Cardiac fibroblast (primary cell): ENCODE data around the gene SYNJ1.

Experiments used
- DNase-seq, 2 donors: peaks; one replicate each; pipeline versions ENCODE4 v3.0.0 to v3.0.0-alpha.2; 2010; ENCODE audit warnings: low read depth in 2 of 2
- H3K4me3 ChIP-seq, 2 donors: replicated peaks in 1 of 2; 1 replicate in 1 of 2; 2 replicates in 1 of 2; pipeline ENCODE4 v1.5.1; 2011; ENCODE audit warnings: low read depth in 2 of 2, low read length in 2 of 2, mild to moderate bottlenecking in 2 of 2, moderate library complexity in 1 of 2
- TF ChIP-seq, protein P1 (sequence below): IDR thresholded peaks from one replicate; pipeline ENCODE4 v1.5.1; 2011; ENCODE audit warnings: low read depth, mild to moderate bottlenecking, low read length, inconsistent platforms

The SYNJ1 gene

GRCh38 chr21:32592929-32593502, 134.8 kb downstream of the SYNJ1 start:
- no peak for DNase-seq
- TF ChIP-seq, protein P1, sequence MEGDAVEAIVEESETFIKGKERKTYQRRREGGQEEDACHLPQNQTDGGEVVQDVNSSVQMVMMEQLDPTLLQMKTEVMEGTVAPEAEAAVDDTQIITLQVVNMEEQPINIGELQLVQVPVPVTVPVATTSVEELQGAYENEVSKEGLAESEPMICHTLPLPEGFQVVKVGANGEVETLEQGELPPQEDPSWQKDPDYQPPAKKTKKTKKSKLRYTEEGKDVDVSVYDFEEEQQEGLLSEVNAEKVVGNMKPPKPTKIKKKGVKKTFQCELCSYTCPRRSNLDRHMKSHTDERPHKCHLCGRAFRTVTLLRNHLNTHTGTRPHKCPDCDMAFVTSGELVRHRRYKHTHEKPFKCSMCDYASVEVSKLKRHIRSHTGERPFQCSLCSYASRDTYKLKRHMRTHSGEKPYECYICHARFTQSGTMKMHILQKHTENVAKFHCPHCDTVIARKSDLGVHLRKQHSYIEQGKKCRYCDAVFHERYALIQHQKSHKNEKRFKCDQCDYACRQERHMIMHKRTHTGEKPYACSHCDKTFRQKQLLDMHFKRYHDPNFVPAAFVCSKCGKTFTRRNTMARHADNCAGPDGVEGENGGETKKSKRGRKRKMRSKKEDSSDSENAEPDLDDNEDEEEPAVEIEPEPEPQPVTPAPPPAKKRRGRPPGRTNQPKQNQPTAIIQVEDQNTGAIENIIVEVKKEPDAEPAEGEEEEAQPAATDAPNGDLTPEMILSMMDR: no peak
- H3K4me3 ChIP-seq: no peak overlapping the region

- DNase-seq: no peak
Measured at GRCh38 chr21:32590130-32590529, 137.7 kb downstream of the SYNJ1 start.

GRCh38 chr21:32587651-32588050, 140.2 kb downstream of the SYNJ1 start:
- TF ChIP-seq, protein P1: no peak
- no peak for DNase-seq
- no peak overlapping the region for H3K4me3 ChIP-seq

More at GRCh38 chr21:32590130-32590529, 137.7 kb downstream of the SYNJ1 start:
- H3K4me3 ChIP-seq: no peak overlapping the region
- TF ChIP-seq, protein P1: no peak

DNA sequence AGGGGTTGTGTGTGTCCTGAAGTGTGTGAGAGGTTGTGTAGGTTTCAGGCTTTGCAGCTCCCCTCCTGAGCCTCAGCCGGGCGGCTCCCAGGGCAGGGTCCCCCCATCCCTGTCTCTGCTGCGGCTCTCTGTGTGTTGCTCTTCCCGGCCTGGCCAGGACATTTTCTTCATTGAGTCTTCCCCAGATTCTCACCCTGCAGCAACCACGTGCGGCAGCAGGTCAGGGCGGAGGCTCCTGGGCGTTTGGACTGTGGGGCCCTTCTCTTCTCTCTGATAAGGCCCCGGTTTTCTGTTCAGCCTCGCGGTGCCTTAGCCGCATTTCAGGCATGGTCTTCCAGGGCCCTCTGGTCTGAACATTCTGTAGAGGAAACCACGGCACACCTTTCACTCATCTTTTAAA, 140.7 kb downstream of the SYNJ1 start:
- no peak for DNase-seq
- no peak overlapping the region for H3K4me3 ChIP-seq
- TF ChIP-seq, protein P1: no peak

DNA sequence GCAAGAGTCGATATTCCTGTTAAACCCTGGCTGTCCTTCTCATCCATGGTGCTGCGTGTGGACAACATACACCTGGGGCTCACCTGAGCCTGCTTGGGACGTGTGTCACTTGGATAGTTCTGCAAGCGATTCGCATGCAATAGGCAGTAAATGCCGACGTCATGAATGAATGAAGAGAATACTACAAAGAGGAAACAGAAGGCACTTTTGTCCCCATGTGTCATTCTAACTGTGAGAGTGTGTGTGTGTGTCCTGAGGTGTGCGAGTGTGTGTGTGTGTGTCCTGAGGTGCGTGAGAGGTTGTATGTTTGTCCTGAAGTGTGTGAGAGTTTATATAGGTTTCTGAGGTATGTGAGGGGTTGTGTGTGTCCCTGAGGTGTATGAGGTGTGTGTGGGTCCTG, 141.8 kb downstream of the SYNJ1 start:
- TF ChIP-seq, protein P1: no peak
- H3K4me3 ChIP-seq: no peak overlapping the region

DNA sequence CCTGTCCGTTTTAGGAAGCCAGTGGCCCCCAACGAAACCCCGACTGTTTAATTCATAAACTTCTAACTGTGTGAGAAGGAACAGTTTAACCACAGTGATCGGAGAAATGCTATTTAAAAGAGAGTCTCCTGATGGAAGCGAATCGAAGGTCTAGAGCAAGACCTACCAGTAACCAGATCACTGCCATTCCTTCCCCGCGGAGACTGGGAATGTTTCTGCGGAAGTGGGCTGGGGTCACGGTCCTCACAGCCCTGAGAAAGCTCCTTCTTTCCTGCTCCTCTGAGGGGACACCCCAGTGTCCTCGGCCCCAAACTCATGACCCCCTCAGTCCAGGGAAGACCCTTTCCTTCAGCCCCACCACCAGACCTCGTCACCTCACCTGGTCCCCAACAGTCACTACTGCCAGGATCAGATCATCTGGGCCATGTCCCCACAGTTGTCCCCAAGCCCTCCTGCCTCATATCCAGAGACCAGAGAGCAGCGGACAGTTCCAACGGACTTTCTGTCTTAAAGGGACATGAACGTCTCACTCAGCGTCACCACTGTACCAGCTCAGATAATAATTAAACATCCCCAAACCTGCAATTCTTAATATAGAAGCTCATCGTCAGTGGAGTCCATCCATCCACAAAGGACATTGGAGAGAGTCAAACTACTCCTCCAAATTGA, 142.6 kb downstream of the SYNJ1 start, which contains the start of gene TCP10L:
TCP10L (minus strand) TSS at position 482 of the 669 bp plus-strand sequence. CDS start 1,219 bp downstream, outside the sequence.
- H3K4me3 ChIP-seq: no peak within 1 kb of the TSS
- DNase-seq: no peak
- TF ChIP-seq, protein P1: no peak

More for the DNA sequence above, 141.8 kb downstream of the SYNJ1 start:
- DNase-seq: no peak
